Measurements from ENCODE around the gene AP2A1. TPM values are rescaled to one million over a fixed set of nuclear protein-coding genes. Genes with fewer than 3 reads are reported as not detected.

AP2A1 gene
- total and polyA plus RNA-seq, 3 experiments from 2014 or later: 10.1 to 87.7 (median 82.5) TPM

- H3K36me3 Mint-ChIP-seq: no peaks in the 10 kb centered on the region
- no peak overlapping the region for H3K27ac ChIP-seq (ENCODE audit: low read depth, low read length)
- DNase-seq: no peak
- H3K9me3 ChIP-seq (ENCODE audit: low read length): no peaks in the 10 kb centered on the region
- no peaks in the 10 kb centered on the region for H3K36me3 ChIP-seq (ENCODE audit: insufficient read depth, low read length)
- peaks cover 2 to 7% of the 10 kb centered on the region in 2 donors for H3K27me3 Mint-ChIP-seq
- H3K4me3 Mint-ChIP-seq: no peak overlapping the region
- POLR2A ChIA-PET: interaction anchor here (0.7 kb wide), 1 partner anchor 14 kb away, joined by 4 read pairs; no protein-coding TSS in a partner anchor
- peak overlapping the region in 2 of 8 donors; percentile 22 to 59 for H3K27ac Mint-ChIP-seq
- no peak overlapping the region for H3K4me3 ChIP-seq (ENCODE audit: low read length)
- no peaks in the 10 kb centered on the region for H3K27me3 ChIP-seq (ENCODE audit: insufficient read depth, low read length, poor library complexity, severe bottlenecking)
- no peaks in the 10 kb centered on the region for H3K4me1 ChIP-seq (ENCODE audit: insufficient read depth, low read length)
- H3K4me1 Mint-ChIP-seq: peaks cover 6% of the 10 kb centered on the region in 3 donors
- CTCF ChIA-PET: interaction anchor here (2.2 kb wide), 1 partner anchor 21 kb away, joined by 4 read pairs; no protein-coding TSS in a partner anchor
- no peaks in the 10 kb centered on the region for H3K9me3 Mint-ChIP-seq
Measured at GRCh38 chr19:49739098-49739497, 27.7 kb upstream of the AP2A1 start.

DNA sequence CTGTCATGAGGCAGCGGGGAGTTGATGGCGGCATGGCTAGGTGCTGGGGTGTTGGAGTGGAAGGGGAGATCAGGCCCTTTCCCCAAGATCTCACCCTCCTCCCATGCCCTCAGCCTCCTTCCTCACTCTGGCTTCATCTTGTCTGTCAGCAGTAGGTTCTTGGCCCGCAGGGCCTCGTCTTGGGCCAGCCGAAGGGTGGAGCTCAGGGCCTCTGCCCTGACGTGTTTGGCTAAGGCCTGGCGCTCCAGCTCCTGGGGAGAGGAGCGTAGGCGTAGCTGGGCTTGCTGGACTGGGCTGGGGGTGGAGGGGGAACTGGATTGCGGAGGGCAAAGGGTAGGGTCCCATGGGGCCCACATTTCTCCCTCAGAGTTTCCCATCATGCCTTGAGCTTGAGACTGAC lies 26.9 kb upstream of the AP2A1 start:
- no peak overlapping the region for H3K4me3 Mint-ChIP-seq
- Histone ChIP-seq H3K27ac (ENCODE audit: low read depth, low read length) (no peak overlapping the region), H3K36me3 (ENCODE audit: insufficient read depth, low read length) (no peaks in the 10 kb centered on the region), H3K4me3 (ENCODE audit: low read length) (no peak overlapping the region), H3K9me3 (ENCODE audit: low read length) (no peaks in the 10 kb centered on the region), H3K4me1 (ENCODE audit: insufficient read depth, low read length) (no peaks in the 10 kb centered on the region), H3K27me3 (ENCODE audit: insufficient read depth, low read length, poor library complexity, severe bottlenecking) (no peaks in the 10 kb centered on the region)
- DNase-seq: no peak
- H3K4me1 Mint-ChIP-seq: peaks cover 6% of the 10 kb centered on the region in 3 donors
- H3K27ac Mint-ChIP-seq: no peak overlapping the region
- no peaks in the 10 kb centered on the region for H3K9me3 Mint-ChIP-seq
- ChIA-PET POLR2A (no interaction called here), CTCF (interaction anchor here (2.2 kb wide), 1 partner anchor 22 kb away, joined by 4 read pairs; no protein-coding TSS in a partner anchor)
- no peaks in the 10 kb centered on the region for H3K36me3 Mint-ChIP-seq
- H3K27me3 Mint-ChIP-seq: peaks cover 4% of the 10 kb centered on the region in 2 donors

GRCh38 chr19:49741210-49741844 lies 25.5 kb upstream of the AP2A1 start:
- Mint-ChIP-seq H3K27ac (no peak overlapping the region), H3K9me3 (no peaks in the 10 kb centered on the region), H3K36me3 (no peaks in the 10 kb centered on the region), H3K4me3 (no peak overlapping the region), H3K4me1 (peaks cover 6% of the 10 kb centered on the region in 3 donors), H3K27me3 (peaks cover 0 to 4% of the 10 kb centered on the region in 2 donors)
- Histone ChIP-seq H3K27ac (ENCODE audit: low read depth, low read length) (no peak overlapping the region), H3K9me3 (ENCODE audit: low read length) (no peaks in the 10 kb centered on the region), H3K4me3 (ENCODE audit: low read length) (no peak overlapping the region), H3K27me3 (ENCODE audit: insufficient read depth, low read length, poor library complexity, severe bottlenecking) (no peaks in the 10 kb centered on the region), H3K4me1 (ENCODE audit: insufficient read depth, low read length) (no peaks in the 10 kb centered on the region), H3K36me3 (ENCODE audit: insufficient read depth, low read length) (no peaks in the 10 kb centered on the region)
- ChIA-PET POLR2A (no interaction called here), CTCF (no interaction called here)
- DNase-seq: no peak

- Histone ChIP-seq H3K36me3 (ENCODE audit: insufficient read depth, low read length) (no peaks in the 10 kb centered on the region), H3K27me3 (ENCODE audit: insufficient read depth, low read length, poor library complexity, severe bottlenecking) (no peaks in the 10 kb centered on the region), H3K4me3 (ENCODE audit: low read length) (no peak overlapping the region), H3K27ac (ENCODE audit: low read depth, low read length) (no peak overlapping the region), H3K4me1 (ENCODE audit: insufficient read depth, low read length) (no peaks in the 10 kb centered on the region), H3K9me3 (ENCODE audit: low read length) (no peaks in the 10 kb centered on the region)
- H3K27ac Mint-ChIP-seq: peak overlapping the region in 1 of 8 donors; percentile 81
- DNase-seq: no peak
- peaks cover 0 to 2% (median 0%) of the 10 kb centered on the region in 5 donors for H3K9me3 Mint-ChIP-seq
- H3K27me3 Mint-ChIP-seq: peaks cover 4% of the 10 kb centered on the region in 2 donors
- H3K4me3 Mint-ChIP-seq: no peak overlapping the region
- peaks cover 0 to 6% (median 4%) of the 10 kb centered on the region in 3 donors for H3K4me1 Mint-ChIP-seq
- H3K36me3 Mint-ChIP-seq: no peaks in the 10 kb centered on the region
- ChIA-PET POLR2A (no interaction called here), CTCF (no interaction called here)
Measured at GRCh38 chr19:49744946-49745381, 21.8 kb upstream of the AP2A1 start.

GRCh38 chr19:49746206-49746958 lies 20.4 kb upstream of the AP2A1 start:
- Mint-ChIP-seq H3K27ac (peak overlapping the region in 1 of 8 donors; percentile 26), H3K4me1 (peaks cover 0 to 4% (median 4%) of the 10 kb centered on the region in 3 donors), H3K4me3 (no peak overlapping the region), H3K36me3 (no peaks in the 10 kb centered on the region), H3K27me3 (peaks cover 4 to 8% of the 10 kb centered on the region in 2 donors), H3K9me3 (peaks cover 0 to 2% (median 0%) of the 10 kb centered on the region in 5 donors)
- Histone ChIP-seq H3K27ac (ENCODE audit: low read depth, low read length) (no peak overlapping the region), H3K36me3 (ENCODE audit: insufficient read depth, low read length) (no peaks in the 10 kb centered on the region), H3K9me3 (ENCODE audit: low read length) (no peaks in the 10 kb centered on the region), H3K27me3 (ENCODE audit: insufficient read depth, low read length, poor library complexity, severe bottlenecking) (no peaks in the 10 kb centered on the region), H3K4me1 (ENCODE audit: insufficient read depth, low read length) (no peaks in the 10 kb centered on the region), H3K4me3 (ENCODE audit: low read length) (no peak overlapping the region)
- ChIA-PET POLR2A (interaction anchor here (0.5 kb wide), 1 partner anchor 48 kb away, joined by 3 read pairs; no protein-coding TSS in a partner anchor), CTCF (no interaction called here)
- DNase-seq: peak; percentile 30 to 60 (median 55)

DNA sequence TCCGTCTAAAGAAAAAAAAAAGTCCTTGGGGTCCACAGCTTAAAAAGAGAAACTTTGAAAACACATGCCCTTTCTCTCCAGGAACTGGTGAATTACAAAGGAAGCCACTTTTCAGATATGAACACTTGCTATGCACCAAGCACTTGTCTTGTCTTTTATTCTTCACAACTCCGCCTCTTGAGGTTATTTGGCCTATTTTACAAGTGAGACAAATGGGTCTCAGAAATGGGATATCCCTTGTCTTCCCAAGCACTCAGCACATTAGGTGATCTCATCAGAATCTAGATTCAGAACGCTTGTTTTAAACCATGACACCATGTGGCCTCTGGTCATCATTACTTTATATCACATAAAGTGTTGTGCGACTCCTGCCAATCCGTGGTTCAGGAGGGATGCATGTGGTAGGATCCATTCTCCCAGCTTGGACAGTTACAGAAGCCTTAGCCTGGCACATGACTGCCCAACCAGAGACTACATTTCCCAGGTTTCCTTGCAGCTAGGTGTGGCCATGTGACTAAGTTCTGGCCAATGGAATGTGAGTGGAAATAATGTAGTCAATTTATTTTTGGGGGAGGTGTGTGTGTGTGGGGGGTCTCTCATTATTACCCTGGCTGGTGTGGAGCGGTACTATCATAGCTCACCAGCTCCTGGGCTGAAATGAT lies 17.6 kb upstream of the AP2A1 start:
- CTCF ChIA-PET: no interaction called here
- no peak overlapping the region for H3K27ac ChIP-seq (ENCODE audit: low read depth, low read length)
- peaks cover 0 to 3% (median 0%) of the 10 kb centered on the region in 3 donors for H3K36me3 Mint-ChIP-seq
- POLR2A ChIA-PET: interaction anchor here (0.5 kb wide), 1 partner anchor 29 kb away, joined by 4 read pairs; no protein-coding TSS in a partner anchor
- no peaks in the 10 kb centered on the region for H3K27me3 ChIP-seq (ENCODE audit: insufficient read depth, low read length, poor library complexity, severe bottlenecking)
- H3K36me3 ChIP-seq (ENCODE audit: insufficient read depth, low read length): no peaks in the 10 kb centered on the region
- H3K27me3 Mint-ChIP-seq: peaks cover 2 to 9% of the 10 kb centered on the region in 2 donors
- H3K4me3 ChIP-seq (ENCODE audit: low read length): no peak overlapping the region
- peaks cover 0 to 4% (median 4%) of the 10 kb centered on the region in 3 donors for H3K4me1 Mint-ChIP-seq
- no peaks in the 10 kb centered on the region for H3K4me1 ChIP-seq (ENCODE audit: insufficient read depth, low read length)
- H3K27ac Mint-ChIP-seq: peak overlapping the region in 3 of 8 donors; percentile 14 to 51 (median 38)
- H3K9me3 ChIP-seq (ENCODE audit: low read length): no peaks in the 10 kb centered on the region
- H3K9me3 Mint-ChIP-seq: peaks cover 0 to 3% (median 0%) of the 10 kb centered on the region in 5 donors
- no peak for DNase-seq
- peak overlapping the region in 1 of 7 donors; percentile 6 for H3K4me3 Mint-ChIP-seq

- Mint-ChIP-seq H3K27me3 (peaks cover under 1 to 9% of the 10 kb centered on the region in 2 donors), H3K9me3 (peaks cover 0 to 4% (median 0%) of the 10 kb centered on the region in 5 donors), H3K36me3 (peaks cover 0 to 3% (median 0%) of the 10 kb centered on the region in 3 donors), H3K4me1 (peaks cover 0 to 4% (median 4%) of the 10 kb centered on the region in 3 donors), H3K27ac (no peak overlapping the region), H3K4me3 (no peak overlapping the region)
- ChIA-PET CTCF (no interaction called here), POLR2A (no interaction called here)
- no peaks in the 10 kb centered on the region for H3K27me3 ChIP-seq (ENCODE audit: insufficient read depth, low read length, poor library complexity, severe bottlenecking)
- DNase-seq: no peak
- H3K27ac ChIP-seq (ENCODE audit: low read depth, low read length): no peak overlapping the region
- H3K9me3 ChIP-seq (ENCODE audit: low read length): no peaks in the 10 kb centered on the region
- H3K4me1 ChIP-seq (ENCODE audit: insufficient read depth, low read length): no peaks in the 10 kb centered on the region
- no peaks in the 10 kb centered on the region for H3K36me3 ChIP-seq (ENCODE audit: insufficient read depth, low read length)
- H3K4me3 ChIP-seq (ENCODE audit: low read length): no peak overlapping the region
Measured at GRCh38 chr19:49749771-49750170, 17.0 kb upstream of the AP2A1 start.
